ENCODE data around the gene TMIE.
"Not testable (repeated sequence)": the region's sequence is repeated elsewhere in the genome, so short reads cannot be mapped to it uniquely, and the experiment has no call there.

Gene TMIE

DNA sequence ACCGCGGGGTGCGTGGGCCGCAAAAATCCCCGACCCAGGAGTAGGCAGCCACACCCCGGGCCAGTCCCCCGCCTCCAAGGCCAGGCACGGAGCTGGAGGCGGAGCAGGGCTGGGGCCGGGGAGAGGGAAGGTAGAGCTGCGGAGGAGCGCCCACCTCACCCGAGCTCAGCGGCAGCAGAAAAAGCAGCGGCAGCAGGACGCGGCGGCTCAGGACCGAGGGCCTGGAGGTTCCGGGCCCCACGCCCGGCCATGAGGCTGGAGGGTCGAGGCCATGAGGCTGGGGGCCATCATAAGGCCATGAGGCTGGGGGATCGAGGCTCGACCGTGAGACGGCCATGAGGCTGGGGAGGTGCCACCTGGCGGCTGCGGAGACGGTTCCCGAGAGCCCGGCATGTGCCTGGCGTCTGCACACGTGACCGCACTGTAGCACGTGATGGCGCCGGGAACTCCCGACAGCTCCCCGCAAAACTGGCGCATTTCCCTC, 49.4 kb downstream of the TMIE start:
- DNase-seq (ENCODE audit: low spot score), result no peak
- TF ChIP-seq, protein P1, sequence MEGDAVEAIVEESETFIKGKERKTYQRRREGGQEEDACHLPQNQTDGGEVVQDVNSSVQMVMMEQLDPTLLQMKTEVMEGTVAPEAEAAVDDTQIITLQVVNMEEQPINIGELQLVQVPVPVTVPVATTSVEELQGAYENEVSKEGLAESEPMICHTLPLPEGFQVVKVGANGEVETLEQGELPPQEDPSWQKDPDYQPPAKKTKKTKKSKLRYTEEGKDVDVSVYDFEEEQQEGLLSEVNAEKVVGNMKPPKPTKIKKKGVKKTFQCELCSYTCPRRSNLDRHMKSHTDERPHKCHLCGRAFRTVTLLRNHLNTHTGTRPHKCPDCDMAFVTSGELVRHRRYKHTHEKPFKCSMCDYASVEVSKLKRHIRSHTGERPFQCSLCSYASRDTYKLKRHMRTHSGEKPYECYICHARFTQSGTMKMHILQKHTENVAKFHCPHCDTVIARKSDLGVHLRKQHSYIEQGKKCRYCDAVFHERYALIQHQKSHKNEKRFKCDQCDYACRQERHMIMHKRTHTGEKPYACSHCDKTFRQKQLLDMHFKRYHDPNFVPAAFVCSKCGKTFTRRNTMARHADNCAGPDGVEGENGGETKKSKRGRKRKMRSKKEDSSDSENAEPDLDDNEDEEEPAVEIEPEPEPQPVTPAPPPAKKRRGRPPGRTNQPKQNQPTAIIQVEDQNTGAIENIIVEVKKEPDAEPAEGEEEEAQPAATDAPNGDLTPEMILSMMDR (IDR thresholded peaks at IDR 0.05; ENCODE audit: extremely low read depth, missing control alignments), result no peak

DNA sequence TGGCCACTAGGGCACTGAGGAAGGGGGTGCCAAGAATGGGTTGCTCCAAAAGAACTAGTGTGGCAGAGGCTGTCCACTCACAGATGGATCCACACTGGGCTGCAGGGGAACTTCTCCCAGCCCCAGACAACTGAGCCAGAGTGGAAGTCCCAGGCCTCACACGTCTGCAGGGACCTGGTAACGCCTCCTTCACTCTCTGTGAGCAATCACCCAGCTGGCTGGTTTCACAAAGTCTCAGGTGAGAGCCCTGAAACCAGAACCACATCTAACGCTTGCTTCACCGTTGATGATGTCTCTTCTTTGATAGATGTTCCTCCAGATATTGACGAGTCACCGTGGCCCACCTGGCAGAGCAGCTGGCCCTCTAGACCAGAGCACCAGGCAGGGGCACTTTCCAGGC, 51.9 kb downstream of the TMIE start:
- not testable (repeated sequence) for DNase-seq (ENCODE audit: low spot score)

DNA sequence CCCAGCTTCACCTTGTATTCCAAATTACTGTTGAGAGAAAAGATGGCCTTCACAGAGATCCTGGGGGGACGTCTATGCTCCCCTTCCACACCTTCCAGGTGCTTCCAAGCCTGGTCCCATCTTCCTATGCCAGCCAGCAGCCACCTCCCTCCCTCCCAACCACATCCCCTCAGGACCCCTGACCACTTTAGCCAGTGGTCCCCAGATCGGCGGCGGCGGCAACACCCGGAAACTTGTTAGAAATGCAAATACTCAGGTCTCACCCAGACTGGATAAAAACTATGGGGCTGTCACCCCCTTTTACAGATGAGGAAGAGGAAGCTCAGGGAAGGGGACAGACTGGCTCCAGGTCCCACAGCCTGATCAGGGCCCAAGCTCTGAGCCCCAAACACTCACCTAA, 54.5 kb downstream of the TMIE start:
- TF ChIP-seq, protein P1 (IDR thresholded peaks at IDR 0.05; ENCODE audit: extremely low read depth, missing control alignments), result no peak
- DNase-seq (ENCODE audit: low spot score), result no peak

DNA sequence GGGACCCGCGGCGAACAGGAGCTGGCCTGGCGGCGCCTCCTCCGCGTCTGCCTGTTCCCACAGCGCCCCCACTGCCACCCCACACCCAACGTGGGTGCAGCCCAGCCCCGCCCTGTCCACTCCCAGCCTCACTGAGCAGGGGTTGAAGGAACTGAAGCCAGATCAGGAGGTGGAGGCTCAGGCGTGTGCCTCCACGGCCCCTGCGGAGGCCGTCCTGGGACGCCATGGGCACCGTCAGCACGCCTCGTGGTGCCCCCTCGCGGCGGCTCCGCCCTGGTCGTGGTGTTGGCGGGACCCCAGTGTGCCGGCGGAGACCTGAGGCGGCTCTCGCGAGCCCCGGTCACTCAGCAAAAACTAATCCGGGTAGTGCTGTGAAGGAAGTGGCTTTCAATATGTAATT, 55.5 kb downstream of the TMIE start:
- DNase-seq (ENCODE audit: low spot score), result no peak
- TF ChIP-seq, protein P1 (IDR thresholded peaks at IDR 0.05; ENCODE audit: extremely low read depth, missing control alignments), result no peak

DNA sequence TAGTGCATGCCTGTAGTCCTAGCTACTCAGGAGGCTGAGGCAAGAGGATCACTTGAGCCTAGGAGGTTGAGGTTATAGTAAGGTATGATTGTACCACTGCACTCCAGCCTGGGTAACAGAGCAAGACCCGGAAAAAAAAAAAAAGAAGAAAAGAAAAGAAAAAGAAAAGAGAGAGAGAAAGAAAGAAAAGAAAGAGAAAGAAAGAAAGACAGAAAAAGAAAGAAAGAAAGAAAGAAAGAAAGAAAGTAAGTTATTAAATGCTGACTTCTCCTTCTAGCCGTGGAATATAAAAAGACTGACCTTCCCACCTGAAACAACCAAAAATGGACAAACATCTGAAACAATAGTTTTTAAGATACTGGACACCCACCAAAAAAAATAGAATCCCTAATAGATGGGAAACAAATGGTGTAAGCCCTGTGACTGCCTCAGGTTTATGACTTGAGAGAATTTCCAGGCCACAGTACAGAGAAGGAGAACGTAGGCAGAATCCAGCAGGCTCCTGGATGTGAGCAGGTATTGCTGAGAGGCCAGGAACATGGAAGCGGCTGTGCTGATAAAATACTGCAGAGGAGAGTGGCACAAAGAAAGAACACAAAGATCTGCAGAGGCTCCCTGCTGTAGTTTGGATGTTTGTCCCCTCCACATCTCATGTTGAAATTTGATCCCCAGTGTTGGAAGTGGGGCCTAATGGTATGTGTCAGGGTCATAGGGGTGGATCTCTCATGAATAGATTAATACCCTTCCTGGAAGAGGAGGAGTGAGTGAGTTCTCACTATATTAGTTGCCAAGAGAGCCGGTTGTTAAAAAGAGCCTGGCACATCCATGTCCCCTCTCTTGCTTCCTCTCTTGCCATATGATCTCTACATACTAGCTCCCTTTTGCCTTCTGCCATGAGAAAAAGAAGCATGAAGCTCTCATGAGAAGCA, 58.3 kb downstream of the TMIE start:
- DNase-seq (ENCODE audit: low spot score), result no peak
- TF ChIP-seq, protein P1 (IDR thresholded peaks at IDR 0.05; ENCODE audit: extremely low read depth, missing control alignments), result no peak
